PFSK-1 (cell line): ENCODE measurements around the gene LARP4B.

Experiments
- FOXP2 ChIP-seq: optimal IDR thresholded peaks from 2 replicates; pipeline ENCODE3; 2011; ENCODE audit warnings: borderline replicate concordance, control low read depth, inconsistent platforms; ENCODE audit not compliant: insufficient read depth; ENCODE audit errors: extremely low read length, extremely low read depth
- POLR2AphosphoS5 ChIP-seq: IDR thresholded peaks from 2 replicates; pipeline ENCODE4 v1.6.1; 2012; ENCODE audit warnings: low read depth, mild to moderate bottlenecking, control low read depth, low read length, moderate library complexity
- REST ChIP-seq, 2 experiments: IDR thresholded peaks; 2 replicates each; pipeline versions ENCODE4 v1.6.1 to v1.8.0; 2011 to 2012; ENCODE audit warnings: low read depth in 2 of 2, low read length in 2 of 2, control low read depth in 1 of 2, inconsistent platforms in 1 of 2, mild to moderate bottlenecking in 1 of 2, moderate library complexity in 1 of 2; ENCODE audit not compliant: insufficient read depth in 1 of 2
- SIN3A ChIP-seq: IDR thresholded peaks from 2 replicates; pipeline ENCODE4 v1.6.1; 2012; ENCODE audit warnings: mild to moderate bottlenecking, low read length, moderate library complexity, borderline replicate concordance; ENCODE audit not compliant: insufficient read depth
- TAF1 ChIP-seq: IDR thresholded peaks from 2 replicates; pipeline ENCODE4 v1.6.1; 2012; ENCODE audit warnings: low read length, control low read depth, borderline replicate concordance; ENCODE audit not compliant: insufficient read depth

LARP4B gene

GRCh38 chr10:804191-804781, 127.2 kb downstream of the LARP4B start:
- TF ChIP-seq POLR2AphosphoS5 (peak; percentile 27; the same call in 1 of the 2 replicates), SIN3A (no peak)

GRCh38 chr10:803041-803741, 128.3 kb downstream of the LARP4B start:
- TF ChIP-seq SIN3A (no peak), REST (IDR thresholded peaks at IDR 0.05; ENCODE audit: insufficient read depth in 1 of 2, low read depth in 2 of 2, low read length in 2 of 2) (no peak), TAF1 (no peak), FOXP2 (no peak), POLR2AphosphoS5 (no peak)

GRCh38 chr10:802506-802905, 129.0 kb downstream of the LARP4B start:
- TF ChIP-seq REST (IDR thresholded peaks at IDR 0.05; ENCODE audit: insufficient read depth in 1 of 2, low read depth in 2 of 2, low read length in 2 of 2) (no peak), SIN3A (no peak)

GRCh38 chr10:797179-797578, 134.3 kb downstream of the LARP4B start:
- TF ChIP-seq REST (IDR thresholded peaks at IDR 0.05; ENCODE audit: insufficient read depth in 1 of 2, low read depth in 2 of 2, low read length in 2 of 2) (no peak), POLR2AphosphoS5 (no peak), FOXP2 (no peak), SIN3A (no peak), TAF1 (no peak)

- TF ChIP-seq POLR2AphosphoS5 (no peak), TAF1 (no peak), FOXP2 (no peak), SIN3A (no peak), REST (IDR thresholded peaks at IDR 0.05; ENCODE audit: insufficient read depth in 1 of 2, low read depth in 2 of 2, low read length in 2 of 2) (no peak)
Measured at GRCh38 chr10:796233-796632, 135.3 kb downstream of the LARP4B start.
